Effector CD4-positive, alpha-beta T cell (primary cell): ENCODE measurements around the gene SLC43A1.
"Not testable (repeated sequence)": the region's sequence is repeated elsewhere in the genome, so short reads cannot be mapped to it uniquely, and the experiment has no call there.

Experiments
- DNase-seq: peaks from one replicate; pipeline ENCODE4 v3.0.0-alpha.2; 2020

The SLC43A1 gene

GRCh38 chr11:57460022-57460757 lies 55.3 kb downstream of the SLC43A1 start, which contains the start of gene RTN4RL2:
Gene RTN4RL2 (plus strand): TSS chr11:57460528. CDS start chr11:57460866, 338 bp downstream.
- no peak for DNase-seq

GRCh38 chr11:57459164-57460021 lies 56.1 kb downstream of the SLC43A1 start:
- DNase-seq: no peak

- DNase-seq: no peak
Observed at GRCh38 chr11:57458410-57459163, 56.9 kb downstream of the SLC43A1 start.

- DNase-seq: no peak
Observed at GRCh38 chr11:57458060-57458409, 57.5 kb downstream of the SLC43A1 start.

- DNase-seq: no peak
Observed at GRCh38 chr11:57457643-57458023, 57.9 kb downstream of the SLC43A1 start.

- DNase-seq: peak; percentile 69
Observed at GRCh38 chr11:57456960-57457642, 58.4 kb downstream of the SLC43A1 start.

GRCh38 chr11:57453543-57454177 lies 61.8 kb downstream of the SLC43A1 start:
- DNase-seq: no peak

- no peak for DNase-seq
Observed at GRCh38 chr11:57446055-57446454, 69.4 kb downstream of the SLC43A1 start.

GRCh38 chr11:57445122-57445394 lies 70.4 kb downstream of the SLC43A1 start:
- not testable (repeated sequence) for DNase-seq

- DNase-seq: no peak
Observed at GRCh38 chr11:57444362-57445121, 71.0 kb downstream of the SLC43A1 start.

- DNase-seq: no peak
Observed at GRCh38 chr11:57440744-57441414, 74.6 kb downstream of the SLC43A1 start.

- no peak for DNase-seq
Observed at GRCh38 chr11:57439786-57440185, 75.7 kb downstream of the SLC43A1 start.

- DNase-seq: no peak
Observed at GRCh38 chr11:57438345-57439285, 76.9 kb downstream of the SLC43A1 start.

GRCh38 chr11:57436031-57436430 lies 79.5 kb downstream of the SLC43A1 start:
- no peak for DNase-seq

GRCh38 chr11:57434640-57435546 lies 80.6 kb downstream of the SLC43A1 start:
- no peak for DNase-seq
